SH-SY5Y (cell line): Measurements from ENCODE around the gene CNTFR.

Experiments used
- GATA2 ChIP-seq: IDR thresholded peaks from 2 replicates; pipeline ENCODE4 v1.6.1; 2011; ENCODE audit warnings: mild to moderate bottlenecking, low read depth, low read length
- GATA3 ChIP-seq: IDR thresholded peaks from 2 replicates; pipeline ENCODE4 v1.6.1; 2011; ENCODE audit warnings: low read depth, mild to moderate bottlenecking, low read length, moderate library complexity

GRCh38 chr9:34566972-34567371 is 22.6 kb downstream of the CNTFR start:
- TF ChIP-seq GATA3, result no peak
- TF ChIP-seq GATA2, result peak; percentile 73
